ENCODE data around the gene IGFL3. TPM values are rescaled to one million over a fixed set of nuclear protein-coding genes. Genes with fewer than 3 reads are reported as not detected.
A peak's percentile ranks its signal among the peaks of the same experiment; 100 is the strongest.

Gene IGFL3
- total RNA-seq, 1 experiment from 2014 or later, result not detected

- peak; percentile 93 for DNase-seq
- peak overlapping the region; percentile 49 for H3K4me3 ChIP-seq (ENCODE audit: insufficient read depth, low read depth, low read length)
- H3K27me3 ChIP-seq (ENCODE audit: control insufficient read depth, insufficient read depth, low read length), result peaks cover 17% of the 10 kb centered on the region
These were observed 47.3 kb downstream of the IGFL3 start for GRCh38 chr19:46076951-46077814.

GRCh38 chr19:46076031-46076880 lies 48.2 kb downstream of the IGFL3 start:
- no peaks in the 10 kb centered on the region for H3K36me3 ChIP-seq (replicated peaks; ENCODE audit: control insufficient read depth, insufficient read depth, low read length)
- no peak for DNase-seq
- peaks cover 17% of the 10 kb centered on the region for H3K27me3 ChIP-seq (ENCODE audit: control insufficient read depth, insufficient read depth, low read length)
- H3K4me3 ChIP-seq (ENCODE audit: insufficient read depth, low read depth, low read length), result no peak overlapping the region

More at GRCh38 chr19:46076951-46077814, 47.3 kb downstream of the IGFL3 start:
- no peaks in the 10 kb centered on the region for H3K36me3 ChIP-seq (replicated peaks; ENCODE audit: control insufficient read depth, insufficient read depth, low read length)

- Histone ChIP-seq H3K4me3 (ENCODE audit: insufficient read depth, low read depth, low read length) (no peak overlapping the region), H3K27me3 (ENCODE audit: control insufficient read depth, insufficient read depth, low read length) (peaks cover 19% of the 10 kb centered on the region), H3K36me3 (replicated peaks; ENCODE audit: control insufficient read depth, insufficient read depth, low read length) (no peaks in the 10 kb centered on the region)
- no peak for DNase-seq
These were observed 51.1 kb downstream of the IGFL3 start for GRCh38 chr19:46073268-46073922.

Other genes starting within 250 kb of the IGFL3 start
- gene IRF2BP1, start 238.5 kb downstream of the IGFL3 start, total RNA-seq (2014; rRNA removed; shearing (Covaris generic)), result 45.2 and 45.7 TPM in 2 replicates
- 2.8 and 2.9 TPM in 2 replicates for gene MYPOP, start 222.1 kb downstream of the IGFL3 start, total RNA-seq (2014; rRNA removed; shearing (Covaris generic))
- not detected in 2 replicates for gene NANOS2, start 209.9 kb downstream of the IGFL3 start, total RNA-seq (2014; rRNA removed; shearing (Covaris generic))
- gene NOVA2, start 150.8 kb downstream of the IGFL3 start, total RNA-seq (2014; rRNA removed; shearing (Covaris generic)), result 0.11 and 0.35 TPM in 2 replicates
- gene CCDC61, start 129.2 kb downstream of the IGFL3 start, total RNA-seq (2014; rRNA removed; shearing (Covaris generic)), result 12.3 and 16.5 TPM in 2 replicates
- not detected in 2 replicates for gene PGLYRP1, start 101.6 kb downstream of the IGFL3 start, total RNA-seq (2014; rRNA removed; shearing (Covaris generic))
- gene IGFL4, start 83.7 kb downstream of the IGFL3 start, total RNA-seq (2014; rRNA removed; shearing (Covaris generic)), result 0.11 TPM in 1 of 2 replicates, not detected in the other
- 0.17 TPM in 1 of 2 replicates, not detected in the other for gene IGFL2, start 23.6 kb upstream of the IGFL3 start, total RNA-seq (2014; rRNA removed; shearing (Covaris generic))
- gene IGFL1, start 105.1 kb upstream of the IGFL3 start, total RNA-seq (2014; rRNA removed; shearing (Covaris generic)), result not detected in 2 replicates
- 13.2 and 18.0 TPM in 2 replicates for gene HIF3A, start 172.4 kb upstream of the IGFL3 start, total RNA-seq (2014; rRNA removed; shearing (Covaris generic))
- gene PPP5C, start 222.4 kb upstream of the IGFL3 start, total RNA-seq (2014; rRNA removed; shearing (Covaris generic)), result 85.4 and 92.8 TPM in 2 replicates